Heart left ventricle (tissue), 13 donors: Measurements from ENCODE around the gene ATP6V0A1.

Experiments used
- POLR2A ChIP-seq, 2 donors: fragments of 450-650 bp; IDR thresholded peaks; one replicate each; pipeline ENCODE4 v1.6.1; 2017; ENCODE audit warnings: antibody characterized with exemption in 2 of 2, mild to moderate bottlenecking in 2 of 2, moderate library complexity in 2 of 2
- TF ChIP-seq, protein P1 (sequence below), 12 donors: fragments of 200-600 bp; sonication (generic) in 4 of 12; IDR thresholded peaks; one replicate each; pipeline versions ENCODE4 v1.5.0 to v1.8.0; 2018 to 2022; ENCODE audit warnings: antibody characterized with exemption in 12 of 12, mild to moderate bottlenecking in 5 of 12
- donor health status: ischemic (EF 13 %, LVEDD 7.1; RV severe dilation, severe dysfunction).
- donor health status: DM: no; HTN: yes; CAD: no.
- donor health status: DM: no; HTN: no; CAD: no.
- donor health status: ischemic (EF 25% LVEDD 6.9; RV normal size, moderate dysfunction).
- donor health status: ischemic (EF 25% LVEDD 5.7; RV mildly dilated, moderate dysfunction).
- donor health status: ischemic (EF 35%, LVEDD 5.7; RV mildly dilated, moderate dysfunction).
- donor health status: nonischemic (EF 11% LVEDD 7.7; RV severe dilation, severe dysfunction).
- donor health status: DM: yes; HTN: yes; CAD: no.
- donor health status: PGD.
- donor health status: ischemic (EF 29% LVEDD 5.4; RV normal size, mild dysfunction).
- donor health status: nonischemic (EF 23%, LVEDD 6.1; RV moderate dilation, normal function).

DNA sequence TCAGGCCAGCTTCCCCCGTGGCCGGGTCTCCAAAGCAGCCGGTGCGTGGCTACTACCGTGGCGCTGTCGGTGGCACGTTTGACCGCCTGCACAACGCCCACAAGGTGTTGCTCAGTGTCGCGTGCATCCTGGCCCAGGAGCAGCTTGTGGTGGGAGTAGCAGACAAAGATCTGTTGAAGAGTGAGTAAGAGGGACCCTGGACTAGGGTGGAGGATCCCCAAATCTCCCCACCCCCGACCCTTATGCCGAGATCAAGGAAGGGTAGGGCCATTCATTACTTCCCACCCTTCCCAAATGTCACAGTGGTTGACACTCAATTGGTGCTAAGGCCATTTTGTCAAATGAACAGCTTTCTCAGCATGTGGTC is 104.4 kb downstream of the ATP6V0A1 start:
- TF ChIP-seq, protein P1, sequence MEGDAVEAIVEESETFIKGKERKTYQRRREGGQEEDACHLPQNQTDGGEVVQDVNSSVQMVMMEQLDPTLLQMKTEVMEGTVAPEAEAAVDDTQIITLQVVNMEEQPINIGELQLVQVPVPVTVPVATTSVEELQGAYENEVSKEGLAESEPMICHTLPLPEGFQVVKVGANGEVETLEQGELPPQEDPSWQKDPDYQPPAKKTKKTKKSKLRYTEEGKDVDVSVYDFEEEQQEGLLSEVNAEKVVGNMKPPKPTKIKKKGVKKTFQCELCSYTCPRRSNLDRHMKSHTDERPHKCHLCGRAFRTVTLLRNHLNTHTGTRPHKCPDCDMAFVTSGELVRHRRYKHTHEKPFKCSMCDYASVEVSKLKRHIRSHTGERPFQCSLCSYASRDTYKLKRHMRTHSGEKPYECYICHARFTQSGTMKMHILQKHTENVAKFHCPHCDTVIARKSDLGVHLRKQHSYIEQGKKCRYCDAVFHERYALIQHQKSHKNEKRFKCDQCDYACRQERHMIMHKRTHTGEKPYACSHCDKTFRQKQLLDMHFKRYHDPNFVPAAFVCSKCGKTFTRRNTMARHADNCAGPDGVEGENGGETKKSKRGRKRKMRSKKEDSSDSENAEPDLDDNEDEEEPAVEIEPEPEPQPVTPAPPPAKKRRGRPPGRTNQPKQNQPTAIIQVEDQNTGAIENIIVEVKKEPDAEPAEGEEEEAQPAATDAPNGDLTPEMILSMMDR (IDR thresholded peaks at IDR 0.05) = no peak
- TF ChIP-seq POLR2A (IDR thresholded peaks at IDR 0.05) = no peak
